Measurements from ENCODE around the gene KRT33B.

DNA sequence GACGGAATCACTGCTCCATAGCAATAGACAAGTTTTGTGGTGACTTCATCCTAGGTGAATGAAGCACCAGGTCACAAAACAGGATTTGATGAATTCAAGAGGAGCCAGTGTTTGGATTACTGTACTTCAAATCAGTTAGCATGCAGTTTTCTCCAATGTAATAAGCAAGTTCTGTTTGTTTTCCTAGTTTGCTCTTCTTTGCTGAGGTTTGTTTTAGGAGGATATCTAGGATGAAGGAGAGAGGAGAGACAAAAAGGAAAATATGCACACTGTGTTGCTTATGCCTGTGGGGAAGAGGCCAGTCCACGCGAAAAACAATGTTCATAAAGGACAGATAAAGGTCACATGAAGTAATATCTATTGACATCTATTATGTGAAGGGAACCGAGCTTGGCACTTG is 45.8 kb upstream of the KRT33B start:
- TF ChIP-seq RCOR1 (conservative IDR thresholded peaks at IDR 0.05; ENCODE audit: low read depth, low read length) = no peak
- TF ChIP-seq POLR2AphosphoS5 (IDR thresholded peaks at IDR 0.05; ENCODE audit: low read length) = no peak
- TF ChIP-seq, protein P1, sequence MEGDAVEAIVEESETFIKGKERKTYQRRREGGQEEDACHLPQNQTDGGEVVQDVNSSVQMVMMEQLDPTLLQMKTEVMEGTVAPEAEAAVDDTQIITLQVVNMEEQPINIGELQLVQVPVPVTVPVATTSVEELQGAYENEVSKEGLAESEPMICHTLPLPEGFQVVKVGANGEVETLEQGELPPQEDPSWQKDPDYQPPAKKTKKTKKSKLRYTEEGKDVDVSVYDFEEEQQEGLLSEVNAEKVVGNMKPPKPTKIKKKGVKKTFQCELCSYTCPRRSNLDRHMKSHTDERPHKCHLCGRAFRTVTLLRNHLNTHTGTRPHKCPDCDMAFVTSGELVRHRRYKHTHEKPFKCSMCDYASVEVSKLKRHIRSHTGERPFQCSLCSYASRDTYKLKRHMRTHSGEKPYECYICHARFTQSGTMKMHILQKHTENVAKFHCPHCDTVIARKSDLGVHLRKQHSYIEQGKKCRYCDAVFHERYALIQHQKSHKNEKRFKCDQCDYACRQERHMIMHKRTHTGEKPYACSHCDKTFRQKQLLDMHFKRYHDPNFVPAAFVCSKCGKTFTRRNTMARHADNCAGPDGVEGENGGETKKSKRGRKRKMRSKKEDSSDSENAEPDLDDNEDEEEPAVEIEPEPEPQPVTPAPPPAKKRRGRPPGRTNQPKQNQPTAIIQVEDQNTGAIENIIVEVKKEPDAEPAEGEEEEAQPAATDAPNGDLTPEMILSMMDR (IDR thresholded peaks at IDR 0.05 in 2 of 3, conservative IDR thresholded peaks at IDR 0.05 in 1 of 3; ENCODE audit: control insufficient read depth in 2 of 3, extremely low read depth in 1 of 3, insufficient read depth in 1 of 3, low read depth in 3 of 3, low read length in 3 of 3) = no peak
- TF ChIP-seq POLR2A (IDR thresholded peaks at IDR 0.05; ENCODE audit: low read depth, low read length) = no peak
- no peak for TF ChIP-seq MTA3 (IDR thresholded peaks at IDR 0.05; ENCODE audit: borderline replicate concordance, low read length)
- TF ChIP-seq NFYB (IDR thresholded peaks at IDR 0.05; ENCODE audit: insufficient read depth, low read depth, low read length) = no peak
- no peak for TF ChIP-seq IKZF1 (conservative IDR thresholded peaks at IDR 0.05)
- TF ChIP-seq, protein P2, sequence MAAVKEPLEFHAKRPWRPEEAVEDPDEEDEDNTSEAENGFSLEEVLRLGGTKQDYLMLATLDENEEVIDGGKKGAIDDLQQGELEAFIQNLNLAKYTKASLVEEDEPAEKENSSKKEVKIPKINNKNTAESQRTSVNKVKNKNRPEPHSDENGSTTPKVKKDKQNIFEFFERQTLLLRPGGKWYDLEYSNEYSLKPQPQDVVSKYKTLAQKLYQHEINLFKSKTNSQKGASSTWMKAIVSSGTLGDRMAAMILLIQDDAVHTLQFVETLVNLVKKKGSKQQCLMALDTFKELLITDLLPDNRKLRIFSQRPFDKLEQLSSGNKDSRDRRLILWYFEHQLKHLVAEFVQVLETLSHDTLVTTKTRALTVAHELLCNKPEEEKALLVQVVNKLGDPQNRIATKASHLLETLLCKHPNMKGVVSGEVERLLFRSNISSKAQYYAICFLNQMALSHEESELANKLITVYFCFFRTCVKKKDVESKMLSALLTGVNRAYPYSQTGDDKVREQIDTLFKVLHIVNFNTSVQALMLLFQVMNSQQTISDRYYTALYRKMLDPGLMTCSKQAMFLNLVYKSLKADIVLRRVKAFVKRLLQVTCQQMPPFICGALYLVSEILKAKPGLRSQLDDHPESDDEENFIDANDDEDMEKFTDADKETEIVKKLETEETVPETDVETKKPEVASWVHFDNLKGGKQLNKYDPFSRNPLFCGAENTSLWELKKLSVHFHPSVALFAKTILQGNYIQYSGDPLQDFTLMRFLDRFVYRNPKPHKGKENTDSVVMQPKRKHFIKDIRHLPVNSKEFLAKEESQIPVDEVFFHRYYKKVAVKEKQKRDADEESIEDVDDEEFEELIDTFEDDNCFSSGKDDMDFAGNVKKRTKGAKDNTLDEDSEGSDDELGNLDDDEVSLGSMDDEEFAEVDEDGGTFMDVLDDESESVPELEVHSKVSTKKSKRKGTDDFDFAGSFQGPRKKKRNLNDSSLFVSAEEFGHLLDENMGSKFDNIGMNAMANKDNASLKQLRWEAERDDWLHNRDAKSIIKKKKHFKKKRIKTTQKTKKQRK (IDR thresholded peaks at IDR 0.05; ENCODE audit: low read depth, low read length) = no peak
- no peak for TF ChIP-seq JUND (IDR thresholded peaks at IDR 0.05; ENCODE audit: low read depth, low read length)
- TF ChIP-seq, protein P3, sequence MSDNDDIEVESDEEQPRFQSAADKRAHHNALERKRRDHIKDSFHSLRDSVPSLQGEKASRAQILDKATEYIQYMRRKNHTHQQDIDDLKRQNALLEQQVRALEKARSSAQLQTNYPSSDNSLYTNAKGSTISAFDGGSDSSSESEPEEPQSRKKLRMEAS (IDR thresholded peaks at IDR 0.05; ENCODE audit: low read depth, low read length) = no peak
- TF ChIP-seq, protein P4, sequence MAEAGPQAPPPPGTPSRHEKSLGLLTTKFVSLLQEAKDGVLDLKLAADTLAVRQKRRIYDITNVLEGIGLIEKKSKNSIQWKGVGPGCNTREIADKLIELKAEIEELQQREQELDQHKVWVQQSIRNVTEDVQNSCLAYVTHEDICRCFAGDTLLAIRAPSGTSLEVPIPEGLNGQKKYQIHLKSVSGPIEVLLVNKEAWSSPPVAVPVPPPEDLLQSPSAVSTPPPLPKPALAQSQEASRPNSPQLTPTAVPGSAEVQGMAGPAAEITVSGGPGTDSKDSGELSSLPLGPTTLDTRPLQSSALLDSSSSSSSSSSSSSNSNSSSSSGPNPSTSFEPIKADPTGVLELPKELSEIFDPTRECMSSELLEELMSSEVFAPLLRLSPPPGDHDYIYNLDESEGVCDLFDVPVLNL (IDR thresholded peaks at IDR 0.05; ENCODE audit: low read depth, low read length) = no peak
- no peak for TF ChIP-seq EGR1 (IDR thresholded peaks at IDR 0.05; ENCODE audit: borderline replicate concordance in 1 of 2, low read depth in 2 of 2, low read length in 2 of 2)

All from GM12878 (cell line).